Osteocyte (in vitro differentiated cells): Measurements from ENCODE around the gene NIT2. TPM values are rescaled to one million over a fixed set of nuclear protein-coding genes. Genes with fewer than 3 reads are reported as not detected.
A peak's percentile ranks its signal among the peaks of the same experiment; 100 is the strongest.

ENCODE experiments used
- DNase-seq: peaks from one replicate; pipeline ENCODE4 v3.0.0; 2021; ENCODE audit warnings: mixed read lengths; ENCODE audit not compliant: unreplicated experiment; ENCODE audit errors: extremely low spot score
- H3K27ac Mint-ChIP-seq: one replicate; pipeline ENCODE4 v1.8.0; 2021; ENCODE audit warnings: mild to moderate bottlenecking, mixed read lengths; ENCODE audit not compliant: unreplicated experiment
- H3K27me3 Mint-ChIP-seq: one replicate; pipeline ENCODE4 v1.8.0; 2021; ENCODE audit warnings: mixed read lengths; ENCODE audit not compliant: unreplicated experiment
- H3K36me3 Mint-ChIP-seq: one replicate; pipeline ENCODE4 v1.8.0; 2021; ENCODE audit warnings: mixed read lengths; ENCODE audit not compliant: unreplicated experiment
- H3K4me1 Mint-ChIP-seq: one replicate; pipeline ENCODE4 v1.8.0; 2021; ENCODE audit warnings: mixed read lengths; ENCODE audit not compliant: unreplicated experiment
- H3K4me3 Mint-ChIP-seq: one replicate; pipeline ENCODE4 v1.8.0; 2021; ENCODE audit warnings: mild to moderate bottlenecking, moderate library complexity, mixed read lengths; ENCODE audit not compliant: unreplicated experiment
- H3K9me3 Mint-ChIP-seq: one replicate; pipeline ENCODE4 v1.8.0; 2021; ENCODE audit warnings: mixed read lengths; ENCODE audit not compliant: unreplicated experiment
- CTCF ChIP-seq: fragments of 200-600 bp; sonication (generic); IDR thresholded peaks from 2 replicates; pipeline ENCODE4 v1.5.0; 2021; ENCODE audit warnings: antibody characterized with exemption, mild to moderate bottlenecking, moderate library complexity
- total RNA-seq: library from RNA; stranded (reverse); gene quantifications from 2 replicates; pipeline ENCODE4 v1.2.1, GENCODE V29; 2021

Gene NIT2
- total RNA-seq, 1 donor from 2014 or later, result 46.3 TPM

GRCh38 chr3:100400780-100401673 lies 66.5 kb downstream of the NIT2 start, which contains the start of the genes LNP1 and TOMM70:
Gene LNP1, plus strand, starts transcription at chr3:100401539. Its CDS starts 28,191 bp downstream, at chr3:100429730.
Gene TOMM70, minus strand, starts transcription at chr3:100401089. Its CDS starts 140 bp downstream, at chr3:100400949.
- peaks cover 3% of the 10 kb centered on the region for H3K9me3 Mint-ChIP-seq
- peak; percentile 97 for DNase-seq
- H3K27ac Mint-ChIP-seq, result peak within 1 kb of the TSS; percentile 99
- peaks cover 53% of the 10 kb centered on the region for H3K4me1 Mint-ChIP-seq
- peaks cover 3% of the 10 kb centered on the region for H3K36me3 Mint-ChIP-seq
- H3K4me3 Mint-ChIP-seq, result peak within 1 kb of the TSS; percentile 98
- no peaks in the 10 kb centered on the region for H3K27me3 Mint-ChIP-seq
- TF ChIP-seq CTCF, result no peak

- H3K27me3 Mint-ChIP-seq, result no peaks in the 10 kb centered on the region
- H3K9me3 Mint-ChIP-seq, result peaks cover 3% of the 10 kb centered on the region
- H3K36me3 Mint-ChIP-seq, result peaks cover 3% of the 10 kb centered on the region
- peaks cover 53% of the 10 kb centered on the region for H3K4me1 Mint-ChIP-seq
- DNase-seq, result no peak
- TF ChIP-seq CTCF, result no peak
- peak overlapping the region; percentile 99 for H3K27ac Mint-ChIP-seq
- peak overlapping the region; percentile 98 for H3K4me3 Mint-ChIP-seq
Observed at GRCh38 chr3:100401674-100402041, 67.1 kb downstream of the NIT2 start.

- H3K4me3 Mint-ChIP-seq, result peak overlapping the region; percentile 98
- peak overlapping the region; percentile 99 for H3K27ac Mint-ChIP-seq
- peaks cover 8% of the 10 kb centered on the region for H3K9me3 Mint-ChIP-seq
- peaks cover 49% of the 10 kb centered on the region for H3K4me1 Mint-ChIP-seq
- H3K36me3 Mint-ChIP-seq, result peaks cover 8% of the 10 kb centered on the region
- H3K27me3 Mint-ChIP-seq, result no peaks in the 10 kb centered on the region
- no peak for TF ChIP-seq CTCF
- no peak for DNase-seq
Observed at GRCh38 chr3:100402256-100402655, 67.7 kb downstream of the NIT2 start.

GRCh38 chr3:100402891-100403290 lies 68.3 kb downstream of the NIT2 start:
- Mint-ChIP-seq H3K27ac (peak overlapping the region; percentile 99), H3K9me3 (peaks cover 15% of the 10 kb centered on the region), H3K27me3 (no peaks in the 10 kb centered on the region), H3K4me1 (peaks cover 45% of the 10 kb centered on the region), H3K36me3 (peaks cover 11% of the 10 kb centered on the region), H3K4me3 (peak overlapping the region; percentile 98)
- DNase-seq, result no peak
- TF ChIP-seq CTCF, result no peak
